ENCODE results near the gene ROBO4.

The ROBO4 gene

DNA sequence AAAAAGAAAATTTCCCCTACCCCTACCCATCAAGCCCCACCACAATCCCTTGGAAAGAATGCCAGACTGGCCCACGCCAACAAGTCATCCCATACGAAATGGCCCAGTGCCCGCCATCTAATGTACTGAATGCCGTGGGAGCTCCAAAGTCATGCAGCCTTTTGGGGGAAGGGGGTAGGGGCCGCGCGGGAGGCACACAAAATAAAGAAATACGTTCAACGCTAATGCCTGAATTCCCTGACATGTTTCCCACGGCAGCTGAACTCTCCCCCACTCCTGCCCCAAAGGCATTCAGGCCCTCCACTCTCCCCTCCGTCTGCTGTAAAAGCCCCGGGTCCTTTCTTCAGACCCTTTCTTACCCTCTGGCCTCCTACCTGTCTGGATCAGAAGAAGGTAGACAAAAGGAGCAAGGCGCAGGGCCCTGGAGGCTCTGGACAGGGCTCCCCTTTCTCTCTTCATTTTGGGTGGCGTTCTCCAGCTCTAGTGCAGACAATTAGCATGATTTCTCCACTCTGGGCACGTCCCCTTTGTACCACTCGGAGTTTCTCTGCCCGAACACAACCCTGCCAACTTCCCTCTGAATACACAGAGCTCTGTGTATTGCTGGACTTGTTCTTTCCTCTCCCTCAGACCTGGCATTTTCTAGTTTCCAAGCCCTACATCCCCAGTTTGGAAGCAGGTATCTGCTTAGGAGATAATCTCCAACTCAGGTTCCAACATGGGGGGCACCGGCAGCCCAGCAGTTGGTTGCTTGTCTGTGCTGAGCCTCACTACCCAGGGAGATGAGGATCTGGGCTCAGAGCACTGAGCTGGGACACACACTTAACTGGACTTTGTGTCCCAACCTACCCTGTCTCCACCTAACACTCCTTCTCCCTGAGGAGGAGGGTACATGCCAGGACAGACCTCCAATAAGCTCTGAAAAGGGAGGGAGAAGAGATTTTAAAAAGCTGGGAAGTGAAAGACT lies 38.2 kb upstream of the ROBO4 start, which contains the start of gene HEPACAM:
Gene HEPACAM (minus strand): TSS at position 500 of the 967 bp plus-strand sequence. CDS start 41 bp downstream, at position 459.
- Histone ChIP-seq H3K4me3 (ENCODE audit: low read depth in 1 of 2, low read length in 2 of 2) (no peak within 1 kb of the TSS), H3K36me3 (ENCODE audit: control insufficient read depth in 1 of 2, insufficient read depth in 2 of 2, low read length in 2 of 2) (no peaks in the 10 kb centered on the region), H3K4me1 (ENCODE audit: control insufficient read depth in 1 of 2, insufficient read depth in 2 of 2, low read length in 2 of 2) (peaks cover 0 to 3% of the 10 kb centered on the region in 2 donors), H3K27me3 (ENCODE audit: low read depth, low read length) (no peaks in the 10 kb centered on the region), H3K27ac (ENCODE audit: low read length) (no peak within 1 kb of the TSS), H3K9me3 (ENCODE audit: control insufficient read depth in 1 of 2, low read length in 2 of 2) (no peaks in the 10 kb centered on the region)

GRCh38 chr11:124934862-124935547 lies 37.3 kb upstream of the ROBO4 start:
- H3K9me3 ChIP-seq (ENCODE audit: control insufficient read depth in 1 of 2, low read length in 2 of 2) = no peaks in the 10 kb centered on the region
- H3K4me1 ChIP-seq (ENCODE audit: control insufficient read depth in 1 of 2, insufficient read depth in 2 of 2, low read length in 2 of 2) = peaks cover 0 to 3% of the 10 kb centered on the region in 2 donors
- no peaks in the 10 kb centered on the region for H3K36me3 ChIP-seq (ENCODE audit: control insufficient read depth in 1 of 2, insufficient read depth in 2 of 2, low read length in 2 of 2)
- no peaks in the 10 kb centered on the region for H3K27me3 ChIP-seq (ENCODE audit: low read depth, low read length)
- H3K27ac ChIP-seq (ENCODE audit: low read length) = no peak overlapping the region
- no peak overlapping the region for H3K4me3 ChIP-seq (ENCODE audit: low read depth in 1 of 2, low read length in 2 of 2)

DNA sequence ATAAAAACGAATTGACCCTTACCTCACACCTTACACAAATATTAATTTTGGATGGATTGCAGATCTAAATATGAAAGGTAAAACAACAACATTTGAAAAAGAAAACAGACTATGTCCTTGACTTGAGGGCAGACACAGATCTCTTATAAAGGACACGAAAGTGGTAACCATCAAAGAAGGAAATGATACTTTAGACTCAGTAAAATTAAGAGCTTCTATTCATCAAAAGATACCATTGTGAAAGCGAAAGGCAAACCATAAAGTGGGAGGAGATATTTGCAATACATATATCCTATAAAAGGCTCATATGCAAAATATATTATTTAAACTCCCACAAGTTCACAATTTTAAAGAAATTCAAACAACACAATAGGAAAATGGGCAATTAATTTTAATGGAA lies 33.1 kb upstream of the ROBO4 start:
- Histone ChIP-seq H3K4me1 (ENCODE audit: control insufficient read depth in 1 of 2, insufficient read depth in 2 of 2, low read length in 2 of 2) (peaks cover 0 to 3% of the 10 kb centered on the region in 2 donors), H3K4me3 (ENCODE audit: low read depth in 1 of 2, low read length in 2 of 2) (no peak overlapping the region), H3K27ac (ENCODE audit: low read length) (no peak overlapping the region), H3K36me3 (ENCODE audit: control insufficient read depth in 1 of 2, insufficient read depth in 2 of 2, low read length in 2 of 2) (no peaks in the 10 kb centered on the region), H3K27me3 (ENCODE audit: low read depth, low read length) (no peaks in the 10 kb centered on the region), H3K9me3 (ENCODE audit: control insufficient read depth in 1 of 2, low read length in 2 of 2) (no peaks in the 10 kb centered on the region)

DNA sequence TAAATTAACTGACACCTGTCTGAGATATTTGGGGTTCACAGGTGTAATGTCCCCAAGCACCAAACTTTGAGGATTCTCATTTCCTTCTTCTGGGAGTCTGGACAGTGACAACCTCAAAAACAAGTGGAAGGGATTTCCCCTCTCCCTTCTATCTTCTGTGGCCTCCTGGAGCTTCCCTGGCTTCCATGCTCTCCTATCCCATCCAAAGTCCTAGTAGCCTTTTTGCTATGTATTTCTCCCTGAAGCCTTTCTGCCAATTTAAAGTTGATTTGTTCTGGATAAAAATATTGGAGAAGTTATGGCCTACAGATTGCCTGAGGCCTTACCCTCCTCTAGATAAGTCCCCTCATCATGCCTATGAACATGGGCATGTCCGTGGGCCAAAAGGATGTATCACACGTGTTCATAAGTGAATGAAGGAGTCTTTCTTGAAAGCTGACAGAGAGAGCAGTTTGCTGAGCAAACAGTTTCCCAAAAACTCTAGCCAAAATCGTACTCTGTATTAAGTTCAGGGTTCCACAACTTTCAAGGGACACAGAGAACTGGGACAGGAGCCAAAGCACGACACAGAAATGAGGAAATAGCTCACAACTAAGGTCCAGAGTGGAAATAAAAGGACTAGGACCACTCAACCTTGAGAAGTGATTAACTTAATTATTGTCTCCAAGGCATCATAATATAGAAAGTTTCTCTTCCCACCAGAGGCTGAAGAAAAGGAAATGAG lies 31.4 kb upstream of the ROBO4 start:
- H3K4me3 ChIP-seq (ENCODE audit: low read depth in 1 of 2, low read length in 2 of 2) = no peak overlapping the region
- no peaks in the 10 kb centered on the region for H3K27me3 ChIP-seq (ENCODE audit: low read depth, low read length)
- H3K36me3 ChIP-seq (ENCODE audit: control insufficient read depth in 1 of 2, insufficient read depth in 2 of 2, low read length in 2 of 2) = no peaks in the 10 kb centered on the region
- H3K27ac ChIP-seq (ENCODE audit: low read length) = no peak overlapping the region
- H3K9me3 ChIP-seq (ENCODE audit: control insufficient read depth in 1 of 2, low read length in 2 of 2) = no peaks in the 10 kb centered on the region
- H3K4me1 ChIP-seq (ENCODE audit: control insufficient read depth in 1 of 2, insufficient read depth in 2 of 2, low read length in 2 of 2) = no peaks in the 10 kb centered on the region

DNA sequence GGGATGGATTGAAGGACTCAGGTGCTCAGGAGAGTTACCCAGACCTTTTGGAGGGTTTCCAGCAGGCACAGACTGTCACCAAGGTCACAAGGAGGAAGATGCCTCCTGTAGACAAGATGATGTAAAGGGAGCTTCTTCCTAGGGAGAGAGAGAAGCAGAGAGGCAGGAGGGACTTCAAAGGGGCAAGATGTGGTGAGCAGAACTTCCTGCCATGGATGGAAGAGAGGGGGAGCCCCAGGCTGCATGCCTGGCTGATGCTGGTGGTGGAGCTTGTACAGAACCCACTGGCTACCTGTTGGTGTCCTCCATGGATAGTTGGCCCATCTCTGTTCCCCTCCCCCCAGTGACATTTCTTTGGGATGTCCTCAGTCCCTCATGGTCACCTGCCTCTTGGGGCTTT lies 25.6 kb upstream of the ROBO4 start:
- Histone ChIP-seq H3K27me3 (ENCODE audit: low read depth, low read length) (no peaks in the 10 kb centered on the region), H3K36me3 (ENCODE audit: control insufficient read depth in 1 of 2, insufficient read depth in 2 of 2, low read length in 2 of 2) (no peaks in the 10 kb centered on the region), H3K4me1 (ENCODE audit: control insufficient read depth in 1 of 2, insufficient read depth in 2 of 2, low read length in 2 of 2) (peaks cover 0 to 12% of the 10 kb centered on the region in 2 donors), H3K4me3 (ENCODE audit: low read depth in 1 of 2, low read length in 2 of 2) (no peak overlapping the region), H3K27ac (ENCODE audit: low read length) (no peak overlapping the region), H3K9me3 (ENCODE audit: control insufficient read depth in 1 of 2, low read length in 2 of 2) (no peaks in the 10 kb centered on the region)

GRCh38 chr11:124922831-124923230 lies 25.2 kb upstream of the ROBO4 start:
- Histone ChIP-seq H3K4me3 (ENCODE audit: low read depth in 1 of 2, low read length in 2 of 2) (no peak overlapping the region), H3K36me3 (ENCODE audit: control insufficient read depth in 1 of 2, insufficient read depth in 2 of 2, low read length in 2 of 2) (no peaks in the 10 kb centered on the region), H3K4me1 (ENCODE audit: control insufficient read depth in 1 of 2, insufficient read depth in 2 of 2, low read length in 2 of 2) (peaks cover 0 to 12% of the 10 kb centered on the region in 2 donors), H3K9me3 (ENCODE audit: control insufficient read depth in 1 of 2, low read length in 2 of 2) (no peaks in the 10 kb centered on the region), H3K27me3 (ENCODE audit: low read depth, low read length) (no peaks in the 10 kb centered on the region), H3K27ac (ENCODE audit: low read length) (no peak overlapping the region)

- Histone ChIP-seq H3K4me3 (ENCODE audit: low read depth in 1 of 2, low read length in 2 of 2) (peak overlapping the region; percentile 52 to 59), H3K36me3 (ENCODE audit: control insufficient read depth in 1 of 2, insufficient read depth in 2 of 2, low read length in 2 of 2) (no peaks in the 10 kb centered on the region), H3K27me3 (ENCODE audit: low read depth, low read length) (no peaks in the 10 kb centered on the region), H3K4me1 (ENCODE audit: control insufficient read depth in 1 of 2, insufficient read depth in 2 of 2, low read length in 2 of 2) (peaks cover 0 to 12% of the 10 kb centered on the region in 2 donors), H3K27ac (ENCODE audit: low read length) (no peak overlapping the region), H3K9me3 (ENCODE audit: control insufficient read depth in 1 of 2, low read length in 2 of 2) (no peaks in the 10 kb centered on the region)
Measured at GRCh38 chr11:124920870-124921609, 23.4 kb upstream of the ROBO4 start.

DNA sequence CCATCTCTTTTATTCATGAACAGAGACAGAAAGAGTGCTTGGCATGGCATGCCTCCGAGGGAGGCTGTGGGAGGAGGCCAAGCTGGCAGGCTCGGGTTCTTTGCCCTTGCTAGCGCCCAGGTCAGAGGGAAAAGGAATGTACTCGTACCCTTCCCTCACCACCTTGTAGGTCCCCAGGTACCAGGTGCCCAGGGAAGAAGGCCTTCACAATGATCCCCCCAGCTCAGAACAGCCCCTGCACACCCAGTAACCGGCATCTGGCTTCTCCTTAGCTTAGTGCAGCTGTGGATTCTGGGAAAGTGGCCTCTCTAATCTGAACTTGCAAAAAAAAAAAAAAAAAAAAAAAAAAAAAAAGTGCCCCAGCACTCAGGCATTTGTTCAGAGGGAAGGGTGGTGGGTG lies 22.7 kb upstream of the ROBO4 start:
- no peak overlapping the region for H3K27ac ChIP-seq (ENCODE audit: low read length)
- no peaks in the 10 kb centered on the region for H3K27me3 ChIP-seq (ENCODE audit: low read depth, low read length)
- H3K36me3 ChIP-seq (ENCODE audit: control insufficient read depth in 1 of 2, insufficient read depth in 2 of 2, low read length in 2 of 2) = no peaks in the 10 kb centered on the region
- H3K4me1 ChIP-seq (ENCODE audit: control insufficient read depth in 1 of 2, insufficient read depth in 2 of 2, low read length in 2 of 2) = peaks cover 0 to 12% of the 10 kb centered on the region in 2 donors
- peak overlapping the region; percentile 52 to 59 for H3K4me3 ChIP-seq (ENCODE audit: low read depth in 1 of 2, low read length in 2 of 2)
- H3K9me3 ChIP-seq (ENCODE audit: control insufficient read depth in 1 of 2, low read length in 2 of 2) = no peaks in the 10 kb centered on the region

GRCh38 chr11:124919898-124920297 lies 22.2 kb upstream of the ROBO4 start:
- Histone ChIP-seq H3K9me3 (ENCODE audit: control insufficient read depth in 1 of 2, low read length in 2 of 2) (no peaks in the 10 kb centered on the region), H3K36me3 (ENCODE audit: control insufficient read depth in 1 of 2, insufficient read depth in 2 of 2, low read length in 2 of 2) (no peaks in the 10 kb centered on the region), H3K27me3 (ENCODE audit: low read depth, low read length) (no peaks in the 10 kb centered on the region), H3K27ac (ENCODE audit: low read length) (no peak overlapping the region), H3K4me3 (ENCODE audit: low read depth in 1 of 2, low read length in 2 of 2) (no peak overlapping the region), H3K4me1 (ENCODE audit: control insufficient read depth in 1 of 2, insufficient read depth in 2 of 2, low read length in 2 of 2) (peaks cover 0 to 12% of the 10 kb centered on the region in 2 donors)

DNA sequence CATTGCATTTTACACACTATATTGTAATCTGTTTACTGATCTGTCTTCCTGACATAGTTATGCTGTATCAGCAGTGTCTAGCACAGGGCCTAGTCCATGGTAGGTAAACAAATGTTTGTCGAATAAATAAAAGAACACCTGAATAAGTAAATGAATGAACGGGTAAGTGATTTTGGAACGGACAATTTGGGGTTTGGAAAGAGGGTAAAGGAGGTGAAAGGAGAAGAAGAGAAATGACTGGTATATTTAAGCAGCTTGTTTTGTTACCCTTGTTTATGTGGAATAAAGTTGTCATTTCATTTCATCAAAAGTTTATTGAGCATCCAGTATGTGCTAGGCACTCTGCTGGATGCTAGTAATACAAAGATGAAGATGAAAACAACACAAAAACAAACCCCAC lies 21.3 kb upstream of the ROBO4 start, which contains the start of gene HEPN1:
Gene HEPN1 (plus strand): TSS at position 301 of the 400 bp plus-strand sequence.
- H3K9me3 ChIP-seq (ENCODE audit: control insufficient read depth in 1 of 2, low read length in 2 of 2) = no peaks in the 10 kb centered on the region
- H3K4me1 ChIP-seq (ENCODE audit: control insufficient read depth in 1 of 2, insufficient read depth in 2 of 2, low read length in 2 of 2) = peaks cover 0 to 12% of the 10 kb centered on the region in 2 donors
- no peaks in the 10 kb centered on the region for H3K36me3 ChIP-seq (ENCODE audit: control insufficient read depth in 1 of 2, insufficient read depth in 2 of 2, low read length in 2 of 2)
- no peak within 1 kb of the TSS for H3K4me3 ChIP-seq (ENCODE audit: low read depth in 1 of 2, low read length in 2 of 2)
- H3K27ac ChIP-seq (ENCODE audit: low read length) = no peak within 1 kb of the TSS
- H3K27me3 ChIP-seq (ENCODE audit: low read depth, low read length) = no peaks in the 10 kb centered on the region
